ENCODE measurements around the gene BACH2.

- TF ChIP-seq CTCF (optimal IDR thresholded peaks at IDR 0.05 in 1 of 3, IDR thresholded peaks at IDR 0.05 in 1 of 3, conservative IDR thresholded peaks at IDR 0.05 in 1 of 3; ENCODE audit: extremely low read depth in 1 of 3, insufficient read depth in 2 of 3, low read length in 3 of 3) (no peak), EZH2 (IDR thresholded peaks at IDR 0.05; ENCODE audit: low read length) (no peak)
Observed at GRCh38 chr6:90021711-90022110, 274.9 kb downstream of the BACH2 start.

Data from keratinocyte (primary cell).